ENCODE results near the gene ASB6.

ASB6 gene

DNA sequence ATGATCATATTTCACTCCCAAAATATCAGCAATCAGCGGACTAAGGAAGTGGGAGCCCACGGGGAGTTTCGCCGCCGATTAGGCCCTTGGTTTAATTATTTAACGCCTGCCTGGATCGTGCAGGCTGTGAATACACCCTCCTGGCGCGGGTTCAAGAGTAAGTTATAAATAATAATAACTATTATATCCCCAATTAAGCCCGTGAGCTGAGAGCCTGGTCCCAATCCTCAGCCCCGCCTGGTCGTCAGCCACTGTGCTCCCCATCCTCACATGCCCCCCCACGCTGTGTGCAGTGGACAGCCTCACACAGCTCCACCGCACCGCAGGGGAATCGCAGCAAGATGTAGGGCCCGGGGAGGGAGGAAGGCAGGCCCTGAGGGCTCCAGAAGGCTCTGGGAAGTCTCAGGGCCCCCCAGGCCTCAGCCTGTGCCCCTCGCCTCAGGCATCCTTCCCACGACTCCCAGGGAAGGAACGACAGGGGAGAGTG is 12.6 kb upstream of the ASB6 start:
- Histone ChIP-seq H2AFZ (ENCODE audit: low read length) (no peak overlapping the region), H2BK12ac (ENCODE audit: low read length) (peak overlapping the region; percentile 75), H3K36me3 (replicated peaks in 1 of 2; ENCODE audit: control insufficient read depth in 2 of 2, insufficient read depth in 2 of 2, low read length in 2 of 2) (peaks cover 0 to 2% of the 10 kb centered on the region in 2 donors), H3K9me3 (replicated peaks in 1 of 2; ENCODE audit: control insufficient read depth in 2 of 2, insufficient read depth in 1 of 2, low read depth in 1 of 2, low read length in 2 of 2) (peaks cover 0 to 4% of the 10 kb centered on the region in 2 donors), H2BK120ac (ENCODE audit: low read depth, low read length) (no peak overlapping the region), H2BK15ac (ENCODE audit: low read length) (peak overlapping the region; percentile 83), H3K18ac (ENCODE audit: low read length) (no peak overlapping the region), H3K27ac (replicated peaks; ENCODE audit: low read length) (no peak overlapping the region), H4K8ac (ENCODE audit: low read depth, low read length) (no peak overlapping the region), H3K23ac (ENCODE audit: low read depth, low read length, poor library complexity) (no peak overlapping the region), H2BK5ac (ENCODE audit: low read length) (no peak overlapping the region), H3K14ac (ENCODE audit: low read length) (no peak overlapping the region), H3K4me2 (ENCODE audit: insufficient read depth, low read length, poor library complexity, severe bottlenecking) (no peak overlapping the region), H3K4me1 (ENCODE audit: control insufficient read depth in 2 of 2, insufficient read depth in 1 of 2, low read depth in 1 of 2, low read length in 2 of 2) (peaks cover 0 to 8% of the 10 kb centered on the region in 2 donors), H3K4ac (ENCODE audit: low read length) (no peak overlapping the region), H2AK5ac (ENCODE audit: low read depth, low read length) (peak overlapping the region; percentile 74), H3K4me3 (ENCODE audit: low read length in 2 of 2) (no peak overlapping the region), H3K27me3 (ENCODE audit: control insufficient read depth in 3 of 3, insufficient read depth in 3 of 3, low read depth in 1 of 3, low read length in 3 of 3) (peaks cover 0 to 53% (median 0%) of the 10 kb centered on the region in 3 experiments), H4K91ac (ENCODE audit: low read depth, low read length, poor library complexity) (no peak overlapping the region), H3K9ac (ENCODE audit: low read depth, low read length, poor library complexity) (no peak overlapping the region), H3K79me1 (ENCODE audit: low read depth, low read length) (no peaks in the 10 kb centered on the region)
- no CpG with 5 or more reads among the region's 20 CpGs for whole genome bisulfite sequencing, 2 donors (ENCODE audit: extremely low coverage in 2 of 2, insufficient read length in 2 of 2, insufficient replicate concordance in 1 of 2)
- DNase-seq (ENCODE audit: low spot score) = no peak

GRCh38 chr9:129653823-129654553 is 12.0 kb upstream of the ASB6 start:
- peaks cover 0 to 4% of the 10 kb centered on the region in 2 donors for H3K9me3 ChIP-seq (replicated peaks in 1 of 2; ENCODE audit: control insufficient read depth in 2 of 2, insufficient read depth in 1 of 2, low read depth in 1 of 2, low read length in 2 of 2)
- H3K36me3 ChIP-seq (replicated peaks in 1 of 2; ENCODE audit: control insufficient read depth in 2 of 2, insufficient read depth in 2 of 2, low read length in 2 of 2) = peaks cover 0 to 2% of the 10 kb centered on the region in 2 donors
- no peak overlapping the region for H4K91ac ChIP-seq (ENCODE audit: low read depth, low read length, poor library complexity)
- H2BK5ac ChIP-seq (ENCODE audit: low read length) = no peak overlapping the region
- H3K4ac ChIP-seq (ENCODE audit: low read length) = no peak overlapping the region
- H2BK15ac ChIP-seq (ENCODE audit: low read length) = no peak overlapping the region
- no peak overlapping the region for H3K14ac ChIP-seq (ENCODE audit: low read length)
- H3K4me1 ChIP-seq (ENCODE audit: control insufficient read depth in 2 of 2, insufficient read depth in 1 of 2, low read depth in 1 of 2, low read length in 2 of 2) = peaks cover 0 to 8% of the 10 kb centered on the region in 2 donors
- H3K9ac ChIP-seq (ENCODE audit: low read depth, low read length, poor library complexity) = no peak overlapping the region
- no peak overlapping the region for H3K27ac ChIP-seq (replicated peaks; ENCODE audit: low read length)
- no CpG with 5 or more reads among the region's 19 CpGs for WGBS, 2 donors (ENCODE audit: extremely low coverage in 2 of 2, insufficient read length in 2 of 2, insufficient replicate concordance in 1 of 2)
- no peak overlapping the region for H2BK12ac ChIP-seq (ENCODE audit: low read length)
- H2BK120ac ChIP-seq (ENCODE audit: low read depth, low read length) = no peak overlapping the region
- H3K4me3 ChIP-seq (ENCODE audit: low read length in 2 of 2) = no peak overlapping the region
- no peak overlapping the region for H3K18ac ChIP-seq (ENCODE audit: low read length)
- DNase-seq (ENCODE audit: low spot score) = no peak
- no peaks in the 10 kb centered on the region for H3K79me1 ChIP-seq (ENCODE audit: low read depth, low read length)
- no peak overlapping the region for H4K8ac ChIP-seq (ENCODE audit: low read depth, low read length)
- H3K4me2 ChIP-seq (ENCODE audit: insufficient read depth, low read length, poor library complexity, severe bottlenecking) = no peak overlapping the region
- peaks cover 0 to 55% (median 0%) of the 10 kb centered on the region in 3 experiments for H3K27me3 ChIP-seq (ENCODE audit: control insufficient read depth in 3 of 3, insufficient read depth in 3 of 3, low read depth in 1 of 3, low read length in 3 of 3)
- no peak overlapping the region for H3K23ac ChIP-seq (ENCODE audit: low read depth, low read length, poor library complexity)
- H2AFZ ChIP-seq (ENCODE audit: low read length) = no peak overlapping the region
- H2AK5ac ChIP-seq (ENCODE audit: low read depth, low read length) = no peak overlapping the region

- no peaks in the 10 kb centered on the region for H3K36me3 ChIP-seq (replicated peaks in 1 of 2; ENCODE audit: control insufficient read depth in 2 of 2, insufficient read depth in 2 of 2, low read length in 2 of 2)
- H2BK5ac ChIP-seq (ENCODE audit: low read length) = no peak overlapping the region
- no peak overlapping the region for H2BK15ac ChIP-seq (ENCODE audit: low read length)
- no peaks in the 10 kb centered on the region for H3K79me1 ChIP-seq (ENCODE audit: low read depth, low read length)
- H3K18ac ChIP-seq (ENCODE audit: low read length) = no peak overlapping the region
- H2BK12ac ChIP-seq (ENCODE audit: low read length) = no peak overlapping the region
- H3K4me3 ChIP-seq (ENCODE audit: low read length in 2 of 2) = no peak overlapping the region
- peaks cover 0 to 17% of the 10 kb centered on the region in 2 donors for H3K4me1 ChIP-seq (ENCODE audit: control insufficient read depth in 2 of 2, insufficient read depth in 1 of 2, low read depth in 1 of 2, low read length in 2 of 2)
- no peak overlapping the region for H4K8ac ChIP-seq (ENCODE audit: low read depth, low read length)
- no peak overlapping the region for H3K4me2 ChIP-seq (ENCODE audit: insufficient read depth, low read length, poor library complexity, severe bottlenecking)
- H2BK120ac ChIP-seq (ENCODE audit: low read depth, low read length) = no peak overlapping the region
- H3K4ac ChIP-seq (ENCODE audit: low read length) = no peak overlapping the region
- no peak for DNase-seq (ENCODE audit: low spot score)
- no CpG with 5 or more reads among the region's 10 CpGs for WGBS, 2 donors (ENCODE audit: extremely low coverage in 2 of 2, insufficient read length in 2 of 2, insufficient replicate concordance in 1 of 2)
- H3K27me3 ChIP-seq (ENCODE audit: control insufficient read depth in 3 of 3, insufficient read depth in 3 of 3, low read depth in 1 of 3, low read length in 3 of 3) = peaks cover 0 to 40% (median 0%) of the 10 kb centered on the region in 3 experiments
- no peak overlapping the region for H3K23ac ChIP-seq (ENCODE audit: low read depth, low read length, poor library complexity)
- peaks cover 0 to 3% of the 10 kb centered on the region in 2 donors for H3K9me3 ChIP-seq (replicated peaks in 1 of 2; ENCODE audit: control insufficient read depth in 2 of 2, insufficient read depth in 1 of 2, low read depth in 1 of 2, low read length in 2 of 2)
- H2AK5ac ChIP-seq (ENCODE audit: low read depth, low read length) = no peak overlapping the region
- no peak overlapping the region for H2AFZ ChIP-seq (ENCODE audit: low read length)
- H3K14ac ChIP-seq (ENCODE audit: low read length) = no peak overlapping the region
- H3K9ac ChIP-seq (ENCODE audit: low read depth, low read length, poor library complexity) = no peak overlapping the region
- H3K27ac ChIP-seq (replicated peaks; ENCODE audit: low read length) = no peak overlapping the region
- no peak overlapping the region for H4K91ac ChIP-seq (ENCODE audit: low read depth, low read length, poor library complexity)
Measured at GRCh38 chr9:129650680-129651235, 8.8 kb upstream of the ASB6 start.
